Thyroid gland (tissue), 4 donors: ENCODE data around the gene THOC2. TPM values are rescaled to one million over a fixed set of nuclear protein-coding genes. Genes with fewer than 3 reads are reported as not detected.

Experiments used
- DNase-seq, 2 donors: peaks; one replicate each; pipeline ENCODE4 v3.0.0-alpha.2; 2019
- H3K27ac ChIP-seq, 3 donors: fragments of 200-600 bp; sonication (generic); 1 replicate in 2 of 3; 2 replicates in 1 of 3; pipeline ENCODE4 v1.5.1; 2016 to 2019; ENCODE audit warnings: mild to moderate bottlenecking in 1 of 3, moderate library complexity in 1 of 3
- H3K27me3 ChIP-seq: fragments of 200-600 bp; sonication (generic); one replicate; pipeline ENCODE4 v1.5.1; 2019
- H3K36me3 ChIP-seq, 2 donors: fragments of 200-600 bp; sonication (generic); one replicate each; pipeline ENCODE4 v1.5.1; 2016 to 2019
- H3K4me1 ChIP-seq, 2 donors: fragments of 200-600 bp; sonication (generic); one replicate each; pipeline ENCODE4 v1.5.1; 2017 to 2019
- H3K4me3 ChIP-seq, 3 donors: fragments of 200-600 bp; sonication (generic); replicated peaks in 1 of 3; 1 replicate in 2 of 3; 2 replicates in 1 of 3; pipeline ENCODE4 v1.5.1; 2016; ENCODE audit warnings: mild to moderate bottlenecking in 1 of 3
- H3K9me3 ChIP-seq: fragments of 200-600 bp; sonication (generic); one replicate; pipeline ENCODE4 v1.5.1; 2017
- CTCF ChIP-seq, 6 experiments: fragments of 200-600 bp in 3 of 6; fragments of 450-650 bp in 3 of 6; sonication (generic) in 3 of 6; IDR thresholded peaks; one replicate each; pipeline ENCODE4 v1.5.1; 2016 to 2019; ENCODE audit warnings: antibody characterized with exemption in 6 of 6, mild to moderate bottlenecking in 2 of 6, inconsistent platforms in 1 of 6, moderate library complexity in 1 of 6
- POLR2A ChIP-seq, 2 donors: fragments of 450-650 bp; IDR thresholded peaks; one replicate each; pipeline ENCODE4 v1.6.1; 2017; ENCODE audit warnings: antibody characterized with exemption in 2 of 2, mild to moderate bottlenecking in 2 of 2, moderate library complexity in 1 of 2
- WGBS, 2 donors: methylation state at CpG; one replicate each; pipeline ENCODE4 v1.1.5; 2017; 5-methylcytosine and 5-hydroxymethylcytosine counted together
- intact Hi-C: fragments of 100-400 bp; cut with DNase I; formaldehyde crosslinking; loops from one replicate; pipeline ENCODE4 v1.15.1; 2023
- small RNA-seq: library from RNA; depleted of rRNA; stranded (forward); fragments of <200 nt; gene quantifications from one replicate; pipeline ENCODE3, GENCODE V24; 2016
- total RNA-seq, 4 donors: library from RNA; depleted of rRNA; stranded (reverse); fragments of >200 nt; gene quantifications; one replicate each; pipeline ENCODE4 v1.2.3, GENCODE V29; 2016

THOC2 gene
- total RNA-seq, 4 donors from 2014 or later, result 117 to 229 (median 137) TPM

- no peak overlapping the region for H3K27ac ChIP-seq
- no peaks in the 10 kb centered on the region for H3K36me3 ChIP-seq
- H3K4me3 ChIP-seq, result no peak overlapping the region
- intact Hi-C loops, result no loop called here
- no peaks in the 10 kb centered on the region for H3K4me1 ChIP-seq
- H3K27me3 ChIP-seq, result no peaks in the 10 kb centered on the region
- no peak for DNase-seq
- TF ChIP-seq CTCF (IDR thresholded peaks at IDR 0.05), result no peak
- no peak for TF ChIP-seq POLR2A (IDR thresholded peaks at IDR 0.05)
- 96% methylated on average over 21 to 27 of the region's 28 CpGs for WGBS, 2 donors
- H3K9me3 ChIP-seq, result no peaks in the 10 kb centered on the region
Measured at GRCh38 chrX:123561439-123562215, 171.2 kb downstream of the THOC2 start.

GRCh38 chrX:123550829-123551228 is 182.0 kb downstream of the THOC2 start:
- H3K27ac ChIP-seq, result no peak overlapping the region
- DNase-seq, result no peak
- no peaks in the 10 kb centered on the region for H3K9me3 ChIP-seq
- intact Hi-C loops, result no loop called here
- H3K4me3 ChIP-seq, result no peak overlapping the region
- no peak for TF ChIP-seq CTCF (IDR thresholded peaks at IDR 0.05)
- H3K36me3 ChIP-seq, result no peaks in the 10 kb centered on the region
- WGBS, 2 donors, result 95 to 100% methylated on average over 1 of the region's 1 CpG
- no peaks in the 10 kb centered on the region for H3K27me3 ChIP-seq
- H3K4me1 ChIP-seq, result no peaks in the 10 kb centered on the region

Small RNAs within 50 kb of the gene (small RNA-seq; reads per million reads assigned to genes)
- gene AL030996.1 (not detected), gene RNU7-69P (not detected)

Other genes with a start within 250 kb of the THOC2 start
- 10 to 100 TPM; 35.9 to 54.0 (median 48.8) TPM for gene XIAP, start 127.0 kb upstream of the THOC2 start, total RNA-seq
- gene STAG2, start 228.7 kb upstream of the THOC2 start, total RNA-seq, result 100 to 1,000 TPM in 3 of 4 donors, 10 to 100 TPM in 1; 88.0 to 108 (median 104) TPM